Colonic mucosa (tissue), 4 donors: Measurements from ENCODE around the gene FURIN. TPM values are rescaled to one million over a fixed set of nuclear protein-coding genes. Genes with fewer than 3 reads are reported as not detected.
A peak's percentile ranks its signal among the peaks of the same experiment; 100 is the strongest.

Source experiments
- DNase-seq: peaks from one replicate; pipeline ENCODE4 v3.0.0-alpha.2; 2020
- H3K27ac ChIP-seq: fragments of 200-600 bp; one replicate; pipeline ENCODE4 v1.8.0; 2021
- H3K27me3 ChIP-seq: fragments of 200-600 bp; one replicate; pipeline ENCODE4 v1.8.0; 2021
- H3K36me3 ChIP-seq: fragments of 200-600 bp; one replicate; pipeline ENCODE4 v1.8.0; 2021
- H3K4me1 ChIP-seq: fragments of 200-600 bp; one replicate; pipeline ENCODE4 v1.8.0; 2021; ENCODE audit warnings: mild to moderate bottlenecking
- H3K4me3 ChIP-seq: fragments of 200-600 bp; one replicate; pipeline ENCODE4 v1.8.0; 2021
- H3K9ac ChIP-seq, 2 donors: one replicate each; pipeline ENCODE4 v1.7.0; 2013; ENCODE audit warnings: control low read depth in 2 of 2, low read depth in 2 of 2, low read length in 2 of 2
- H3K9me3 ChIP-seq: fragments of 200-600 bp; one replicate; pipeline ENCODE4 v1.8.0; 2021
- CTCF ChIP-seq: fragments of 200-600 bp; IDR thresholded peaks from one replicate; pipeline ENCODE4 v1.8.0; 2022; ENCODE audit warnings: antibody characterized with exemption, mild to moderate bottlenecking
- intact Hi-C: fragments of 100-400 bp; cut with DNase I; formaldehyde crosslinking; loops from one replicate; pipeline ENCODE4 v1.14.1; 2022
- total RNA-seq, 2 donors: library from RNA; stranded (reverse); fragmentation: NEBNext Ultra II Directional in 1 of 2; extraction: Animal tissue kit (Norgen Biotek cat#: 25700) in 1 of 2; gene quantifications; one replicate each; pipeline ENCODE4 v1.2.1, GENCODE V29; 2021
- donor health status: healthy.
- donor health status: DM: no; HTN: no; CAD: no.
- donor health status: DM: no; HTN: no; CAD: no.

The FURIN gene
- total RNA-seq, 2 donors from 2014 or later, result 72.3 to 82.5 TPM

- no peak for DNase-seq
- Histone ChIP-seq H3K9ac (peak overlapping the region in 1 of 2 donors; percentile 12), H3K36me3 (no peaks in the 10 kb centered on the region), H3K9me3 (no peaks in the 10 kb centered on the region), H3K27me3 (no peaks in the 10 kb centered on the region), H3K4me1 (peaks cover 11% of the 10 kb centered on the region), H3K4me3 (no peak overlapping the region), H3K27ac (no peak overlapping the region)
- intact Hi-C loops, result no loop called here
- no peak for TF ChIP-seq CTCF
Observed at GRCh38 chr15:90838544-90838943, 29.8 kb upstream of the FURIN start.

- Histone ChIP-seq H3K9me3 (no peaks in the 10 kb centered on the region), H3K27ac (peak overlapping the region; percentile 93), H3K4me1 (peaks cover 11% of the 10 kb centered on the region), H3K27me3 (no peaks in the 10 kb centered on the region), H3K4me3 (peak overlapping the region; percentile 27), H3K36me3 (no peaks in the 10 kb centered on the region), H3K9ac (peak overlapping the region; percentile 62 to 73)
- DNase-seq, result peak; percentile 75
- TF ChIP-seq CTCF, result no peak
- intact Hi-C loops, result no loop called here
Observed at GRCh38 chr15:90839187-90840071, 29.0 kb upstream of the FURIN start.

- no peaks in the 10 kb centered on the region for H3K27me3 ChIP-seq
- no peak for TF ChIP-seq CTCF
- intact Hi-C loops, result no loop called here
- no peaks in the 10 kb centered on the region for H3K36me3 ChIP-seq
- no peaks in the 10 kb centered on the region for H3K9me3 ChIP-seq
- H3K9ac ChIP-seq, result peak overlapping the region; percentile 62 to 73
- H3K27ac ChIP-seq, result peak overlapping the region; percentile 93
- peak overlapping the region; percentile 27 for H3K4me3 ChIP-seq
- peaks cover 11% of the 10 kb centered on the region for H3K4me1 ChIP-seq
- DNase-seq, result no peak
Observed at GRCh38 chr15:90840157-90840855, 28.1 kb upstream of the FURIN start.

GRCh38 chr15:90840954-90841353 lies 27.4 kb upstream of the FURIN start:
- Histone ChIP-seq H3K9me3 (no peaks in the 10 kb centered on the region), H3K4me1 (peaks cover 11% of the 10 kb centered on the region), H3K4me3 (no peak overlapping the region), H3K36me3 (no peaks in the 10 kb centered on the region), H3K27ac (no peak overlapping the region), H3K9ac (no peak overlapping the region), H3K27me3 (no peaks in the 10 kb centered on the region)
- intact Hi-C loops, result no loop called here
- no peak for DNase-seq
- no peak for TF ChIP-seq CTCF

- Histone ChIP-seq H3K9ac (no peak overlapping the region), H3K27ac (no peak overlapping the region), H3K27me3 (no peaks in the 10 kb centered on the region), H3K4me1 (peaks cover 6% of the 10 kb centered on the region), H3K9me3 (no peaks in the 10 kb centered on the region), H3K36me3 (no peaks in the 10 kb centered on the region), H3K4me3 (no peak overlapping the region)
- no peak for DNase-seq
- no peak for TF ChIP-seq CTCF
- intact Hi-C loops, result no loop called here
Observed at GRCh38 chr15:90844696-90845095, 23.7 kb upstream of the FURIN start.
